Stimulated activated CD4-positive, alpha-beta T cell treated with anti-CD3 and anti-CD28 coated beads, Interleukin-4, amount 100 ng/mL, for 48 hours (primary cell): Measurements from ENCODE around the gene SFMBT1.

Experiments used
- DNase-seq, 2 donors: peaks; one replicate each; pipeline ENCODE4 v3.0.0-alpha.2; 2020; ENCODE audit warnings: low read depth in 2 of 2

SFMBT1 gene

GRCh38 chr3:52856666-52857065, 189.2 kb downstream of the SFMBT1 start:
- no peak for DNase-seq

DNA sequence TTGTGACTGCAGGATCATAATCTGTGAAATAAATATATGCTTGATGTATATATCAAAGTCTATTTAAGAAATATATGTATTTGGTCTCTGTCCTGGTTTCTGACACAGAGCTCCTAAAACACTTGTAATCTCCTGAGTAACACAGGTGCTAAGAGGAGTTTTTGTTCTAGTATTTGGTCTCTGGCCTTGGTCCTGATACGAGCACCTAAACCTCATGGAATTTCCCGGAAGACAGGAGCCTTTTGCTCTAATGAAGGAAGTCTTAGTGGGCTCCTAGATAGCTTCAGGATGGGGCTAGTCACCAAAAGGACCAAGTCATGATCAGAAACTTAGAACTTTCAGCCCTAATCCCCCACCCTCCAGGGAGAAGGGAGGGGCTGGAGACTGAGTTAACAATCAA, 191.9 kb downstream of the SFMBT1 start:
- DNase-seq, result no peak
